Anterior cingulate cortex (tissue), 58 donors: Measurements from ENCODE around the gene ARHGEF7.

Experiments
- DNase-seq, 58 donors: peaks; one replicate each; lab custom pipeline; 2025; lab: John Stamatoyannopoulos, UW

Gene ARHGEF7

GRCh38 chr13:111265701-111266035, 150.6 kb downstream of the ARHGEF7 start:
- no peak for DNase-seq

DNA sequence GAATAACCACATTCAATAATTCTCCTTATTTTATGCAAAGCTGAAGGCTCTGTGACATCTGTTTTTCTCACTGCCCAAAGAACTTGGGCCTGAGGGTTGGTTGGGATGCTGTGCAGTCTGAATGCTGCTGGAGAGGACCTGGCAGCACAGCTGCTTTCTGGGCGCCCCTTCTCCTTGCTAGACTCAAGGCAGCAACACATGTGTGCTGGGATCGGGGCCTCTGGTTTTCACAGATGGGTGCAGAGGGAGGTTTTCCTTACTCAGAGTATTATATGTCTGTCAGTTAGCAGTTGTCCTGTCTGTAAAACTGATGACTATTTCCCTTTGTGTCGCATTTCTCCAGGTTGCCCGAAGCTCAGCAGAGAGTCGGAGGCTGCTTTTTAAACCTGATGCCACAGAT, 152.1 kb downstream of the ARHGEF7 start:
- no peak for DNase-seq

DNA sequence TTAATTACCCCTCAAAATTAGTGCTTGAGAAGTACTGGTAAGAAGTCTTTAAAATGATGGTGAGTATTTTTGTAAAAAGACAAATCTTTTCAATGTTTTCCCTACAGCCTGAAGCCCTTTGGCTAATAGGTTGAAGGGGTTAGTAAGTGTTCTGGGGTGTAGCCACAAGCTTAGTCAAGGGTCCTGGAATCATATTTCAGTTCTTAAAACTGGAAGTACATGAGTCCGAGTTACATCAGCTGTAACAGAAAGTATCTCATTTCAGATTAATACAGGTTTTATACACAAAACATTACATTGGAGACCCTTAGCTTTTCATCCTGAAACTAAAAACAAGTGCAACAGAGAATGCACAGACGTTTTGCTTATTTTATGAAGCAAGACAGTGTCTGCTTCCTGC, 152.7 kb downstream of the ARHGEF7 start:
- DNase-seq: no peak

DNA sequence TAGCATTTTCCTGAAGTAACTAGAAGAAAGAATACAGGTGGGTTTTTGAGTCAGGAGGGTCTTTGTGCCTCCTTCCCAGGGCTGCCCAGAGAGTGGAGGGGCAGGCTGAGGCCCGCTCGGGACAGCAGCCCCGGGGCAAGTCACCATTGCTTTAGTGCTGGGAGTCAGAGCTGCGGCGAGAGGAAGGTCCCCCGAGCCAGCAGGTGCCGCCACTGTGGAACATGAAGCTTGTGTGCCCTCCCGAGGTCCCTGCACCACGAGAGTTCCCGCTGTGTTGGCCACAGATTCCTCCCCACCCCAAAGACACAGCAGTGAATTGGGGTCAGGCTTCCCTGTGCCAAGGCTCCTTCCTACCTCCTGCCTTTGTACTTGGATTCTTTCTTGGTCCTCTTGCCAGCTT, 154.4 kb downstream of the ARHGEF7 start:
- DNase-seq: no peak

DNA sequence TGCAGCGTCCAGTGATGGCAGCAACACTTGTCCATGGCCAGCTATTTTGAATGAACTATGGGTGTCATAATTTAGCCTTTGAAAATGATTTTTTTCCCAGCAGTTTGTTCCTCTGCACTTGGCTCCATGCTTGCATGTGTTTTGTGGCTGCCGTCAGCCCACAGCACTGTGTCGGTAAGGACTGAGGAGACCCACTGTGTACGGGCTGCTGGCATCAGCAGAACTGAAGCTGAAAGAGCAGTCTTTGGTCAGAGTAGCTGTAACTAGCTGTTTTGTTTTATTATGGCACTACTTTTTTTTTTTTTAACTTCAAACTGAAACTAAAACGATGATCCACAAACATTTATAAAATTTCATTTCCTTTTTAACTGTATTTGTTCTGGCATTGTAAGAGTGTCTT, 155.0 kb downstream of the ARHGEF7 start:
- peak in 5 of 58 donors; percentile 22 to 38 (median 26) for DNase-seq

GRCh38 chr13:111270765-111271698, 155.9 kb downstream of the ARHGEF7 start:
- no peak for DNase-seq

DNA sequence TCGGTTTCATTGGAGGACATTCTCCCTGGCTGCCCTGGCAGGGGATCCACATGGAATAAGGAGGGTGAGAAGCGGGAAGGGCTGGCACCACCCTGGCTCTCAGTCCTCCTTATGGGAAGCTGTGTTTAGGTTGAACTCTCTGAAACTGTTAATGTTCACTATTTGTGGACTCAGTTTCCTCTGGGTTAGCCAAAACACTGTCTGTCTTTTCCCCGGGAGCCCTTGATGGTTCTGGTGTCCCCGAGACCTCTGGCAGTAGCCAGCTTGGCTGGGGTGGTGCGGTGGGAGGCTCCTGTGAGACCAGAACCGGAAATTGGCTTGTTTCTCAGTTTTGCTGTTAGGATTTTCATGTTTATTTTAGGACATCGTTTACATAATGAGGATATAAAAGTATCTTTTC, 157.0 kb downstream of the ARHGEF7 start:
- no peak for DNase-seq

GRCh38 chr13:111275382-111275781, 160.3 kb downstream of the ARHGEF7 start:
- no peak for DNase-seq

DNA sequence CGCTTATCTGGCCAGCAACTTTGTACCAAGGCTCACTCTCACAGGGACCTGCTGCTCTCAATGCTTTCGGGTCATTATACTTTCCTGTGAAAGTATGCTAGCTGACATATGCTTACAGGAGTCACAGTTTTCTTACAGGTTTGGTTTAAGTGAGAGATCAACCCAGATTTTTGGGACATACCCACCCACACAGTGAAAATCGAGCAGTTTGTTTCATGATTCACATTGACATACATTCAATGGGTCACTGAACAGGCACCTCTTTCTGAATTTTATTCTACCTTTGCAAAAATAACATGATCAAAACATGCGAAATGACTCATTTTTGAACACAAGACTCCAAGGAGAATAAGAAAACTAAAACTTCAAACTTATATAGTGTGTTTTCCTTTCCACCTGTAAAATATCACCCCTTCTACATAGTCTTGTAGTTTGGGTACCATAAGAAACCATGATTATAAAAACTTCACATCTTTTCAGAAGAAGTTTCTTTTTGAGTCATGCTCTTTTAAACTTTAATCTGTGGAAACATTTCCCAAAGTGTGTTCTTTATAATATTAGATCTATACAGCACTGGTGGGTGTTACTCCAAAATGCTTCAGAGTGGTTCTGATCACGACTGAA, 161.0 kb downstream of the ARHGEF7 start:
- no peak for DNase-seq

- peak in 2 of 58 donors; percentile 13 to 24 for DNase-seq
Observed at GRCh38 chr13:111278258-111278657, 163.1 kb downstream of the ARHGEF7 start.

GRCh38 chr13:111278743-111279652, 163.9 kb downstream of the ARHGEF7 start:
- no peak for DNase-seq

DNA sequence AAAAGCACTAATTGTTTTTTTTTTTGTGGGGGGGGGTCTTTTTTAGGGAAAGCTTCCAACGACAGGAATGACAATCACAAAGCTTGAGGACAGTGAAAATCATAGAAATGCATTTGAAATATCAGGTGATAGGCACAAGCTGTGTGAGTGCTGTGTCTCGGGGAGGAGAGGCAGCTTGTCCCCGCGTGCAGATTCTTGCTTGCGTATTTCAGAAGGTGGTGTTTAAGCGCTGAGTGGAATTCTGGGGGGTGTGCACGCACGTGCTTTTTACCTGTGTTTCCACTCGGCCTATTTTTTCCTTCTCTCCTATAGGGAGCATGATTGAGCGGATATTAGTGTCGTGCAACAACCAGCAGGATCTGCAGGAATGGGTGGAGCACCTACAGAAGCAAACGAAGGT, 165.1 kb downstream of the ARHGEF7 start:
- no peak for DNase-seq

DNA sequence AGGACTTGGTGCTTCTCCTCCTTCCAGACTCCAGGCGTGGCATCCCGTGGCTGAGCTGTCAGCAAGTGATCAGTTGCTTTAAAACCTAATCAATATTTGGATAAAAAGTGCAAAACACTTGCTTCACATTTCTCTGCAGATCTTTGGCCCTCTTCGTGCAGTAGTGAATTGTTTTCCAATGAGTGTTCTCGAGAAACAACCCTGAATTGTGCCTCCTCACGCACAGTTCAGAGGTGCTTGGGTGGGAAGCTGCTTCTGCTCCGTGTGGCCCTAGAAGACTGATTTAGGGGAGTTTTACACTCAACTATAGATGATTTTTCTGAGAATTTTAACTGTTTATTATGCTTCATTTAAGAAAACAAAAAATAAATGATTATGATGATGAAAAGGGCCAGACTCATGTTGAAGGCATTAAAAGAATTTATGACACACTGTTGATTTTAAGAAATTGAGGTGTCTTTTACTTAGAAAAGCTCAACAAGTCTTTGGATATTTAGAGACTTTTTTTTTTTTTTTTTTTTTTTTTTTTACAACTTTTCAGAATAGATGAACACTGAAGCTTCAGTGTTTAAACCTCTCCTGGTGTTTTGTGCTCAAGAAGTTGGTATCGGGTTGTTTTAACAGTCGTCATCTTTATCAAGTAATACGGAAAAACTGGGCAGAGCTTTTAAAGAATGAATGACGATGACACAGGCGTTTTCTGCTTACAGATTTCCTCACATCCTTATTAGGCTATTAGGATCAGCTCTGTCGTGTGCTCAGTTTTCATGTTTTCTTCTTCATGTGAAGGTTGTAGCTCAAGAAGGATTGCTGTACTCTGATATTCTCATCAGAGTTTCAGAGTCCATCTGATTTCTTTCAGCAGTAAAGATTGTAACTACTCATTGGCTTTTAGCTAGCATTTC, 165.8 kb downstream of the ARHGEF7 start:
- DNase-seq: no peak

- peak in 3 of 58 donors; percentile 37 to 59 (median 51) for DNase-seq
Observed at GRCh38 chr13:111281751-111282311, 166.7 kb downstream of the ARHGEF7 start.

DNA sequence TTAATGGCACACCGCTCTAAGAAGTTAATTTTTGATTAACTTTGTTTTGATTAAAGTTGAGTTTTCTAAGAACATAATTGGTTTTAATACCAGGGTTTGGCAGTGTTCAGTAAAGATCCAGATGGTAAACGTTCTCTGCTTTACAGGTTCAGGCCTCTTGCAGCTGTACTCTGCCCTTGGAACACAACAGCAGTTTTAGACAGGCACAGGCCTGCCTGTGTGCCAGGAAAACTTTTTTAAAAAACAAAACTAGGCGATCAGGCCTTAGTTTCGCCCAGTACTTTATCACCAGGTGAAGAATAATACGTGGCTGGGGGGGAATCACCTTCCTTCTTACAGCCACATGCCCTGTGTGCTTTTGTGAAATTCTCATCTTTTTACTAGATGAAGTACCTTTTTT, 167.3 kb downstream of the ARHGEF7 start:
- no peak for DNase-seq

- no peak for DNase-seq
Observed at GRCh38 chr13:111282997-111283396, 167.9 kb downstream of the ARHGEF7 start.

- DNase-seq: no peak
Observed at GRCh38 chr13:111283457-111283856, 168.3 kb downstream of the ARHGEF7 start.

- DNase-seq: no peak
Observed at GRCh38 chr13:111283991-111284390, 168.9 kb downstream of the ARHGEF7 start.

DNA sequence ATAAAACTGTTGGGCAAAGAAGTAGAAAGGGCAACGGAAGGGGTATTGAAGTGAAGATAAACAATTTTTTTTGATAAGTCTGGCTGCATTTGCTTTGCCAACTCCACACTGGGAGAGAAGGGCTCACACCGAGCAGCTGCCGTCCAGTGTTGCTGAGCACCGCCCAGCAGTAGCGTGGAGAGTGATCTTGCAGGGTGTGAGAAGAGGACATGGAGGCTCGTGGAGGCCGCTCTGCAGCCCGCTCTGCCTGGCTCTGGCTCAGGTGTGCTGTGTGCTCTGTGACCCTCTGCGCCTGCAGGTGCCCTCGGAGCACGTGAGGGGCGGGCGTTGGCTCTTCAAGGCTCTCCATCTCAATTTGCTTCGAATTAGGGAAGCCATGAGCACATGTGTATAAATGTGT, 169.5 kb downstream of the ARHGEF7 start:
- DNase-seq: no peak

DNA sequence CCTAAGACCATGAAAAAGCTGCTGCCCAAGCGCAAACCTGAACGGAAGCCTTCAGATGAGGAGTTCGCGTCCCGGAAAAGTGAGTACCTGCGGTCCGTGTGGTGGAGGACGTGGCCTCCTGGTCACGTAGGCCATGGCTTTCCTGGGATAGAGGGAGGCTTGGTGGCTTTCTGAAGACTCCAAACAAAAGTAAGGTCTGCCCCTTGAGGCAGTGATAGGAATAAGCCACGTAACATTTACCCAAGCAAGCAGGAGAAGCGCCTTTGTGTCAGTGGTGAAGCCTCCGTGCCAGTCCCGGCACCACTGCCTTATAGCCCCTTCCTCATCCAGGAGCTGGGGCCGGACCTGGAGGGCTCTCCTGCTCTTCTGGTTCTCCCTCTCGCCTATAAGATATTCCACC, 171.1 kb downstream of the ARHGEF7 start:
- DNase-seq: no peak
